ENCODE measurements around the gene EPN3. TPM values are rescaled to one million over a fixed set of nuclear protein-coding genes. Genes with fewer than 3 reads are reported as not detected.

The EPN3 gene
- total RNA-seq, 1 donor from 2014 or later: not detected

- Mint-ChIP-seq H3K4me3 (ENCODE audit: unreplicated experiment) (no peak overlapping the region), H3K27ac (ENCODE audit: unreplicated experiment) (no peak overlapping the region), H3K4me1 (ENCODE audit: low read depth) (peaks cover 6% of the 10 kb centered on the region), H3K9me3 (ENCODE audit: low read depth) (no peaks in the 10 kb centered on the region), H3K36me3 (ENCODE audit: low read depth) (peaks cover 7% of the 10 kb centered on the region), H3K27me3 (ENCODE audit: low read depth) (peaks cover 5% of the 10 kb centered on the region)
- DNase-seq (ENCODE audit: low spot score): no peak
- no peak for TF ChIP-seq CTCF (IDR thresholded peaks at IDR 0.05)
These were observed 17.4 kb downstream of the EPN3 start for GRCh38 chr17:50549969-50550368.

GRCh38 chr17:50550661-50551432, 18.3 kb downstream of the EPN3 start:
- H3K9me3 Mint-ChIP-seq (ENCODE audit: low read depth): no peaks in the 10 kb centered on the region
- peaks cover 3% of the 10 kb centered on the region for H3K27me3 Mint-ChIP-seq (ENCODE audit: low read depth)
- peaks cover 12% of the 10 kb centered on the region for H3K36me3 Mint-ChIP-seq (ENCODE audit: low read depth)
- no peak overlapping the region for H3K4me3 Mint-ChIP-seq (ENCODE audit: unreplicated experiment)
- H3K4me1 Mint-ChIP-seq (ENCODE audit: low read depth): peaks cover 6% of the 10 kb centered on the region
- H3K27ac Mint-ChIP-seq (ENCODE audit: unreplicated experiment): no peak overlapping the region
- peak; percentile 88 for TF ChIP-seq CTCF (IDR thresholded peaks at IDR 0.05)
- DNase-seq (ENCODE audit: low spot score): no peak

- H3K27me3 Mint-ChIP-seq (ENCODE audit: low read depth): peaks cover 3% of the 10 kb centered on the region
- H3K36me3 Mint-ChIP-seq (ENCODE audit: low read depth): peaks cover 12% of the 10 kb centered on the region
- no peaks in the 10 kb centered on the region for H3K9me3 Mint-ChIP-seq (ENCODE audit: low read depth)
- peaks cover 6% of the 10 kb centered on the region for H3K4me1 Mint-ChIP-seq (ENCODE audit: low read depth)
- no peak overlapping the region for H3K4me3 Mint-ChIP-seq (ENCODE audit: unreplicated experiment)
- no peak overlapping the region for H3K27ac Mint-ChIP-seq (ENCODE audit: unreplicated experiment)
- no peak for DNase-seq (ENCODE audit: low spot score)
- no peak for TF ChIP-seq CTCF (IDR thresholded peaks at IDR 0.05)
These were observed 18.9 kb downstream of the EPN3 start for GRCh38 chr17:50551433-50551815.

- no peak overlapping the region for H3K27ac Mint-ChIP-seq (ENCODE audit: unreplicated experiment)
- DNase-seq (ENCODE audit: low spot score): no peak
- peaks cover 3% of the 10 kb centered on the region for H3K27me3 Mint-ChIP-seq (ENCODE audit: low read depth)
- H3K4me1 Mint-ChIP-seq (ENCODE audit: low read depth): peaks cover 4% of the 10 kb centered on the region
- no peak overlapping the region for H3K4me3 Mint-ChIP-seq (ENCODE audit: unreplicated experiment)
- H3K9me3 Mint-ChIP-seq (ENCODE audit: low read depth): no peaks in the 10 kb centered on the region
- peaks cover 12% of the 10 kb centered on the region for H3K36me3 Mint-ChIP-seq (ENCODE audit: low read depth)
- TF ChIP-seq CTCF (IDR thresholded peaks at IDR 0.05): no peak
These were observed 19.3 kb downstream of the EPN3 start for GRCh38 chr17:50551884-50552283.

GRCh38 chr17:50554201-50554600, 21.7 kb downstream of the EPN3 start:
- Mint-ChIP-seq H3K27me3 (ENCODE audit: low read depth) (peaks cover 9% of the 10 kb centered on the region), H3K9me3 (ENCODE audit: low read depth) (no peaks in the 10 kb centered on the region), H3K4me3 (ENCODE audit: unreplicated experiment) (no peak overlapping the region), H3K27ac (ENCODE audit: unreplicated experiment) (no peak overlapping the region), H3K36me3 (ENCODE audit: low read depth) (peaks cover 12% of the 10 kb centered on the region), H3K4me1 (ENCODE audit: low read depth) (peaks cover under 1% of the 10 kb centered on the region)
- no peak for TF ChIP-seq CTCF (IDR thresholded peaks at IDR 0.05)
- DNase-seq (ENCODE audit: low spot score): no peak

All from chondrocyte (in vitro differentiated cells).